DMS153 (cell line): ENCODE data around the gene IMPA2.

ENCODE experiments used
- DNase-seq: peaks from one replicate; lab custom pipeline; 2025; lab: John Stamatoyannopoulos, UW

Gene IMPA2

GRCh38 chr18:11989966-11990380, 8.7 kb downstream of the IMPA2 start:
- no peak for DNase-seq

- DNase-seq = no peak
Observed at GRCh38 chr18:11990539-11990938, 9.2 kb downstream of the IMPA2 start.

- DNase-seq = no peak
Observed at GRCh38 chr18:11991021-11991795, 9.9 kb downstream of the IMPA2 start.

GRCh38 chr18:11992096-11992790, 10.9 kb downstream of the IMPA2 start:
- no peak for DNase-seq

- no peak for DNase-seq
Observed at GRCh38 chr18:11993264-11993916, 12.1 kb downstream of the IMPA2 start.

- DNase-seq = no peak
Observed at GRCh38 chr18:11994336-11994702, 13.0 kb downstream of the IMPA2 start.

GRCh38 chr18:11994703-11995444, 13.6 kb downstream of the IMPA2 start:
- no peak for DNase-seq

- peak; percentile 4 for DNase-seq
Observed at GRCh38 chr18:11995445-11996189, 14.3 kb downstream of the IMPA2 start.

GRCh38 chr18:11996190-11996754, 15.0 kb downstream of the IMPA2 start:
- no peak for DNase-seq

GRCh38 chr18:11996907-11997306, 15.6 kb downstream of the IMPA2 start:
- no peak for DNase-seq

GRCh38 chr18:11997466-11997865, 16.2 kb downstream of the IMPA2 start:
- no peak for DNase-seq

- DNase-seq = no peak
Observed at GRCh38 chr18:11998193-11998592, 16.9 kb downstream of the IMPA2 start.

GRCh38 chr18:11999429-11999828, 18.1 kb downstream of the IMPA2 start:
- DNase-seq = no peak

- no peak for DNase-seq
Observed at GRCh38 chr18:12000072-12000659, 18.9 kb downstream of the IMPA2 start.

GRCh38 chr18:12001421-12001820, 20.1 kb downstream of the IMPA2 start:
- no peak for DNase-seq

- DNase-seq = no peak
Observed at GRCh38 chr18:12003894-12004293, 22.6 kb downstream of the IMPA2 start.

GRCh38 chr18:12005538-12006487, 24.5 kb downstream of the IMPA2 start:
- DNase-seq = no peak

GRCh38 chr18:12006488-12006840, 25.2 kb downstream of the IMPA2 start:
- DNase-seq = no peak

GRCh38 chr18:12007063-12007462, 25.8 kb downstream of the IMPA2 start:
- DNase-seq = no peak
